Testis (tissue), 2 donors: ENCODE data around the gene CEBPE.

ENCODE experiments used
- CTCF ChIP-seq, 3 experiments: fragments of 450-650 bp in 2 of 3; fragments of 200-600 bp in 1 of 3; sonication (generic) in 1 of 3; IDR thresholded peaks; one replicate each; pipeline ENCODE4 v1.5.1; 2016 to 2019; ENCODE audit warnings: antibody characterized with exemption in 3 of 3, mild to moderate bottlenecking in 2 of 3, moderate library complexity in 1 of 3
- POLR2A ChIP-seq: fragments of 450-650 bp; IDR thresholded peaks from one replicate; pipeline ENCODE4 v1.6.1; 2017; ENCODE audit warnings: antibody characterized with exemption, mild to moderate bottlenecking, moderate library complexity

DNA sequence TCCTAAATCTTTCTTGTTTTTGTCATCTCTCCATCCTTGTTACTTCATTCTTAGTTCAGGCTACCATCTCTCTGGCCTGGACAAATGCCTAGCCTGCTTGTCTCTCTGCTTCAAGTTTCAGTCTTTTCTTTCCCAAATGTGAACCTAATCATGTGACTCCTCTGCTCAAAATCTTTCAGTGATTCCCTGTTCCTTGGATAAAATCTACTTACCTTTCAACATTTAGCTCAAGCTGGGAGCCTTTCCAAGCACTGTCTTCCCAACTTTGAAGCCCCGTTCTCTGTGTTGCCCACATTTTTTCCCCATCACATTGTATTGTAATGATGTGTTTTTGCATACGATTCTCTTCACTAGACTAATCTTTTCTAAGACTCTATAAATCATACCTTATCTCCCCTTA is 39.7 kb upstream of the CEBPE start:
- TF ChIP-seq CTCF (IDR thresholded peaks at IDR 0.05) (no peak), POLR2A (no peak)
